ENCODE data around the gene GRB14.
"Not testable (repeated sequence)": the region's sequence is repeated elsewhere in the genome, so short reads cannot be mapped to it uniquely, and the experiment has no call there.

GRB14 gene

GRCh38 chr2:164549705-164550104 is 71.6 kb downstream of the GRB14 start:
- DNase-seq: not testable (repeated sequence)

GRCh38 chr2:164545484-164545883 is 75.8 kb downstream of the GRB14 start:
- no peak for DNase-seq

- DNase-seq: peak; percentile 17
Measured at GRCh38 chr2:164542581-164543021, 78.7 kb downstream of the GRB14 start.

- DNase-seq: no peak
Measured at GRCh38 chr2:164538240-164538866, 82.9 kb downstream of the GRB14 start.

- no peak for DNase-seq
Measured at GRCh38 chr2:164535280-164536025, 85.8 kb downstream of the GRB14 start.

- DNase-seq: no peak
Measured at GRCh38 chr2:164530464-164530863, 90.8 kb downstream of the GRB14 start.

- DNase-seq: no peak
Measured at GRCh38 chr2:164523726-164524125, 97.6 kb downstream of the GRB14 start.

- no peak for DNase-seq
Measured at GRCh38 chr2:164523009-164523408, 98.3 kb downstream of the GRB14 start.

- DNase-seq: no peak
Measured at GRCh38 chr2:164522561-164522981, 98.7 kb downstream of the GRB14 start.

- DNase-seq: no peak
Measured at GRCh38 chr2:164515734-164516133, 105.5 kb downstream of the GRB14 start.

- no peak for DNase-seq
Measured at GRCh38 chr2:164515030-164515429, 106.3 kb downstream of the GRB14 start.

- DNase-seq: no peak
Measured at GRCh38 chr2:164514491-164514890, 106.8 kb downstream of the GRB14 start.

- DNase-seq: no peak
Measured at GRCh38 chr2:164512871-164513270, 108.4 kb downstream of the GRB14 start.

- no peak for DNase-seq
Measured at GRCh38 chr2:164511738-164512137, 109.5 kb downstream of the GRB14 start.

- no peak for DNase-seq
Measured at GRCh38 chr2:164510895-164511294, 110.4 kb downstream of the GRB14 start.

GRCh38 chr2:164509137-164509877 is 112.0 kb downstream of the GRB14 start:
- DNase-seq: no peak

GRCh38 chr2:164504253-164504652 is 117.0 kb downstream of the GRB14 start:
- no peak for DNase-seq

GRCh38 chr2:164498836-164499235 is 122.4 kb downstream of the GRB14 start:
- no peak for DNase-seq

GRCh38 chr2:164496881-164497280 is 124.4 kb downstream of the GRB14 start:
- DNase-seq: no peak

- no peak for DNase-seq
Measured at GRCh38 chr2:164496421-164496820, 124.9 kb downstream of the GRB14 start.

- no peak for DNase-seq
Measured at GRCh38 chr2:164495491-164496223, 125.6 kb downstream of the GRB14 start.

GRCh38 chr2:164485541-164485940 is 135.7 kb downstream of the GRB14 start:
- DNase-seq: no peak

GRCh38 chr2:164479460-164479859 is 141.8 kb downstream of the GRB14 start:
- no peak for DNase-seq
